Astrocyte (in vitro differentiated cells and primary cell): ENCODE measurements around the gene C3orf22. TPM values are rescaled to one million over a fixed set of nuclear protein-coding genes. Genes with fewer than 3 reads are reported as not detected.
"Not testable (repeated sequence)": the region's sequence is repeated elsewhere in the genome, so short reads cannot be mapped to it uniquely, and the experiment has no call there.

Experiments
- DNase-seq: peaks from one replicate; pipeline ENCODE4 v3.0.0-alpha.2; 2010; ENCODE audit warnings: low read depth
- FAIRE-seq: peaks from 2 replicates; lab custom pipeline; 2011; peaks lifted over from hg19 to GRCh38; lab: Jason Lieb, UNC
- H2AFZ ChIP-seq: 2 replicates; pipeline ENCODE4 v1.6.0; 2012; ENCODE audit warnings: low read depth, low read length, inconsistent platforms
- H3K27ac ChIP-seq: 2 replicates; pipeline ENCODE4 v1.5.1; 2011; ENCODE audit warnings: low read depth, low read length, inconsistent platforms
- H3K27me3 ChIP-seq: 2 replicates; pipeline ENCODE4 v1.6.0; 2011; ENCODE audit warnings: low read length, inconsistent platforms; ENCODE audit not compliant: insufficient read depth
- H3K36me3 ChIP-seq: 2 replicates; pipeline ENCODE4 v1.5.1; 2011; ENCODE audit warnings: low read length, inconsistent platforms; ENCODE audit not compliant: insufficient read depth
- H3K4me1 ChIP-seq: 2 replicates; pipeline ENCODE4 v1.5.1; 2011; ENCODE audit warnings: low read length, inconsistent platforms; ENCODE audit not compliant: insufficient read depth
- H3K4me2 ChIP-seq: 2 replicates; pipeline ENCODE4 v1.6.0; 2012; ENCODE audit warnings: low read length, inconsistent platforms
- H3K4me3 ChIP-seq: 2 replicates; pipeline ENCODE4 v1.5.1; 2011; ENCODE audit warnings: low read depth, mild to moderate bottlenecking, low read length, inconsistent platforms; ENCODE audit not compliant: insufficient read depth
- H3K79me2 ChIP-seq: 2 replicates; pipeline ENCODE4 v1.6.0; 2012; ENCODE audit warnings: mild to moderate bottlenecking, low read length, inconsistent platforms; ENCODE audit not compliant: insufficient read depth
- H3K9ac ChIP-seq: 2 replicates; pipeline ENCODE4 v1.6.0; 2012; ENCODE audit warnings: mild to moderate bottlenecking, low read length, inconsistent platforms
- H3K9me3 ChIP-seq: 2 replicates; pipeline ENCODE4 v1.5.1; 2012; ENCODE audit warnings: low read depth, mild to moderate bottlenecking, low read length, inconsistent platforms; ENCODE audit not compliant: insufficient read depth
- H4K20me1 ChIP-seq: 2 replicates; pipeline ENCODE4 v1.6.0; 2012; ENCODE audit warnings: low read length, inconsistent platforms; ENCODE audit not compliant: insufficient read depth
- H3K27ac Mint-ChIP-seq: one replicate; pipeline ENCODE4 v1.8.0; 2021; ENCODE audit warnings: mild to moderate bottlenecking, mixed read lengths; ENCODE audit not compliant: unreplicated experiment
- H3K27me3 Mint-ChIP-seq: one replicate; pipeline ENCODE4 v1.8.0; 2021; ENCODE audit warnings: low read depth, mixed read lengths; ENCODE audit not compliant: unreplicated experiment
- H3K36me3 Mint-ChIP-seq: one replicate; pipeline ENCODE4 v1.8.0; 2021; ENCODE audit warnings: low read depth, mixed read lengths; ENCODE audit not compliant: unreplicated experiment
- H3K4me1 Mint-ChIP-seq: one replicate; pipeline ENCODE4 v1.8.0; 2021; ENCODE audit warnings: low read depth, mixed read lengths; ENCODE audit not compliant: unreplicated experiment
- H3K4me3 Mint-ChIP-seq: one replicate; pipeline ENCODE4 v1.8.0; 2021; ENCODE audit warnings: mild to moderate bottlenecking, moderate library complexity, mixed read lengths; ENCODE audit not compliant: unreplicated experiment
- H3K9me3 Mint-ChIP-seq: one replicate; pipeline ENCODE4 v1.8.0; 2021; ENCODE audit warnings: mild to moderate bottlenecking, mixed read lengths; ENCODE audit not compliant: unreplicated experiment
- CTCF ChIP-seq: IDR thresholded peaks from 2 replicates; pipeline ENCODE4 v1.5.1; 2011; ENCODE audit warnings: low read depth, mild to moderate bottlenecking, inconsistent platforms, low read length, moderate library complexity; ENCODE audit not compliant: insufficient read depth
- EZH2 ChIP-seq: IDR thresholded peaks from 2 replicates; pipeline ENCODE4 v1.6.1; 2012; ENCODE audit warnings: mild to moderate bottlenecking, low read length, inconsistent platforms; ENCODE audit not compliant: insufficient read depth
- total RNA-seq: library from RNA; stranded (reverse); gene quantifications from 2 replicates; pipeline ENCODE4 v1.2.1, GENCODE V29; 2021

C3orf22 gene
- total RNA-seq, 1 donor from 2014 or later, result not detected

GRCh38 chr3:126604691-126605090 lies 46.0 kb upstream of the C3orf22 start:
- Histone ChIP-seq H3K4me1 (peaks cover 9% of the 10 kb centered on the region), H3K9me3 (no peaks in the 10 kb centered on the region), H4K20me1 (no peaks in the 10 kb centered on the region), H3K27me3 (no peaks in the 10 kb centered on the region), H3K79me2 (no peaks in the 10 kb centered on the region), H2AFZ (no peak overlapping the region), H3K36me3 (no peaks in the 10 kb centered on the region), H3K4me3 (no peak overlapping the region), H3K27ac (no peak overlapping the region), H3K9ac (no peak overlapping the region), H3K4me2 (no peak overlapping the region)
- H3K27me3 Mint-ChIP-seq, result no peaks in the 10 kb centered on the region
- H3K4me3 Mint-ChIP-seq, result no peak overlapping the region
- peaks cover 14% of the 10 kb centered on the region for H3K4me1 Mint-ChIP-seq
- DNase-seq (no peak), FAIRE-seq (no peak)
- peaks cover 15% of the 10 kb centered on the region for H3K36me3 Mint-ChIP-seq
- no peak for TF ChIP-seq EZH2
- TF ChIP-seq CTCF, result no peak
- no peak overlapping the region for H3K27ac Mint-ChIP-seq
- H3K9me3 Mint-ChIP-seq, result no peaks in the 10 kb centered on the region

- Mint-ChIP-seq H3K4me1 (no peaks in the 10 kb centered on the region), H3K9me3 (no peaks in the 10 kb centered on the region), H3K36me3 (peaks cover 2% of the 10 kb centered on the region), H3K4me3 (no peak overlapping the region), H3K27me3 (no peaks in the 10 kb centered on the region), H3K27ac (no peak overlapping the region)
- no peak for FAIRE-seq
- Histone ChIP-seq H3K27ac (no peak overlapping the region), H3K4me1 (no peaks in the 10 kb centered on the region), H2AFZ (no peak overlapping the region), H3K79me2 (no peaks in the 10 kb centered on the region), H3K9ac (no peak overlapping the region), H3K27me3 (no peaks in the 10 kb centered on the region), H3K4me2 (no peak overlapping the region), H4K20me1 (no peaks in the 10 kb centered on the region), H3K9me3 (no peaks in the 10 kb centered on the region), H3K36me3 (no peaks in the 10 kb centered on the region), H3K4me3 (no peak overlapping the region)
- DNase-seq, result no peak
- no peak for TF ChIP-seq CTCF
Measured at GRCh38 chr3:126599101-126599500, 40.4 kb upstream of the C3orf22 start.

- H3K9me3 Mint-ChIP-seq, FAIRE-seq: not testable (repeated sequence)
Measured at GRCh38 chr3:126595479-126595878, 36.7 kb upstream of the C3orf22 start.

GRCh38 chr3:126591515-126591914 lies 32.8 kb upstream of the C3orf22 start:
- H3K27me3 Mint-ChIP-seq, H3K4me1 ChIP-seq, H3K4me2 ChIP-seq, H2AFZ ChIP-seq, H3K36me3 Mint-ChIP-seq, DNase-seq, H3K79me2 ChIP-seq, H3K9me3 ChIP-seq, H3K4me3 ChIP-seq, H3K27ac ChIP-seq, H3K36me3 ChIP-seq, H3K4me3 Mint-ChIP-seq, H3K27me3 ChIP-seq, H3K9ac ChIP-seq, FAIRE-seq, H3K27ac Mint-ChIP-seq, H4K20me1 ChIP-seq, H3K4me1 Mint-ChIP-seq: not testable (repeated sequence)
- peaks cover 29% of the 10 kb centered on the region for H3K9me3 Mint-ChIP-seq

More at GRCh38 chr3:126595479-126595878, 36.7 kb upstream of the C3orf22 start:
- not testable (repeated sequence) for H3K36me3 ChIP-seq, H3K36me3 Mint-ChIP-seq, H2AFZ ChIP-seq, H3K27ac Mint-ChIP-seq, H3K4me2 ChIP-seq, H3K27me3 ChIP-seq, H3K4me1 ChIP-seq, H4K20me1 ChIP-seq, H3K9ac ChIP-seq, H3K27ac ChIP-seq, H3K4me3 Mint-ChIP-seq, H3K4me1 Mint-ChIP-seq, H3K9me3 ChIP-seq, H3K4me3 ChIP-seq, DNase-seq, H3K27me3 Mint-ChIP-seq, H3K79me2 ChIP-seq
